ENCODE data around the gene FASN.
A peak's percentile ranks its signal among the peaks of the same experiment; 100 is the strongest.

The FASN gene

DNA sequence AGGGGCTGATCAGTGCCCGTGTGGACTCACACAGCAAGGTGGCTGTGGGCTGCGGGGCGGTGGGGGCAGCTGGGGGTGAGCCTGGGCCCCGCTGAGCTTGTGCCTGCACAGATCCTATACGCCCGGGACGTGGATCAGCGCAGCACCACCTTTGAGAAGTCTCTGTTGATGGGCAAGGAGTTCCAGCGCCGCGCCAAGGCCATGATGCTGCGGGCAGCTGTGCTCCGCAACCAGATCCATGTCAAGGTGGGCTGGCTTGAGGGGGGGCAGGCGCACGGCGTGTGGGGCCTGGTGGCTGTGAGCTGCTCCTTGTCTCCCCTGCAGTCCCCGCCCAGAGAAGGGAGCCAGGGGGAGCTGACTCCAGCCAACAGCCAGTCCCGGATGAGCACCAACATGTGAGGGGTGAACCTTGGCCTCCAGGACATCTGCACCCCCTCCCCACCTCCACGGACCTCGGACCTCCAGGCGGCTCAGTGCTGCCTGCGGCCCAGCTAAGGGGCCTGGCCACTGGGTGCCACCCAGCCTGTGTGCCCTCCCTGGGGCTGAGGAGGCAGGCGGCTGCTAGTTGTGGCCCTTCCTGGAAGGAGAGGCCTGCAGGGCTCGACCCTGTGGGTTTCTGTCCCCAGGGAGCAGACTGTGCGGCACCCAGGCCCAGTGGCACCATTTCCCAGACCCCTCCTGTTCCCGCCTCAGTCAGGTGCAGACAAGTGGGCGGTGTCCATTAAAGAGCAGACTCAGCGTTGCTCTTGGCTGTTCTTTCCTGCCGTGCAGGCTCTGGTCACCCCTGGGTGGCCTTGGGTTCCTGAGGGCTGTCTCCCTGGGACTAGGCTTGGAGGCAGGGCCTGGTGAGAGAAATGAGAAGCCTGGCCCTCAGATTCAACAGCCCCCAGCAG is 41.1 kb downstream of the FASN start:
- no peaks in the 10 kb centered on the region for H3K27me3 ChIP-seq (ENCODE audit: low read depth, low read length)
- peaks cover 0 to 17% of the 10 kb centered on the region in 2 donors for H3K4me1 ChIP-seq (ENCODE audit: control insufficient read depth in 1 of 2, insufficient read depth in 2 of 2, low read length in 2 of 2)
- no peak overlapping the region for H3K4me3 ChIP-seq (ENCODE audit: low read depth in 1 of 2, low read length in 2 of 2)
- H3K36me3 ChIP-seq (ENCODE audit: control insufficient read depth in 1 of 2, insufficient read depth in 2 of 2, low read length in 2 of 2): peaks cover 11 to 81% of the 10 kb centered on the region in 2 donors
- no peak overlapping the region for H3K27ac ChIP-seq (ENCODE audit: low read length)
- no peaks in the 10 kb centered on the region for H3K9me3 ChIP-seq (ENCODE audit: control insufficient read depth in 1 of 2, low read length in 2 of 2)

DNA sequence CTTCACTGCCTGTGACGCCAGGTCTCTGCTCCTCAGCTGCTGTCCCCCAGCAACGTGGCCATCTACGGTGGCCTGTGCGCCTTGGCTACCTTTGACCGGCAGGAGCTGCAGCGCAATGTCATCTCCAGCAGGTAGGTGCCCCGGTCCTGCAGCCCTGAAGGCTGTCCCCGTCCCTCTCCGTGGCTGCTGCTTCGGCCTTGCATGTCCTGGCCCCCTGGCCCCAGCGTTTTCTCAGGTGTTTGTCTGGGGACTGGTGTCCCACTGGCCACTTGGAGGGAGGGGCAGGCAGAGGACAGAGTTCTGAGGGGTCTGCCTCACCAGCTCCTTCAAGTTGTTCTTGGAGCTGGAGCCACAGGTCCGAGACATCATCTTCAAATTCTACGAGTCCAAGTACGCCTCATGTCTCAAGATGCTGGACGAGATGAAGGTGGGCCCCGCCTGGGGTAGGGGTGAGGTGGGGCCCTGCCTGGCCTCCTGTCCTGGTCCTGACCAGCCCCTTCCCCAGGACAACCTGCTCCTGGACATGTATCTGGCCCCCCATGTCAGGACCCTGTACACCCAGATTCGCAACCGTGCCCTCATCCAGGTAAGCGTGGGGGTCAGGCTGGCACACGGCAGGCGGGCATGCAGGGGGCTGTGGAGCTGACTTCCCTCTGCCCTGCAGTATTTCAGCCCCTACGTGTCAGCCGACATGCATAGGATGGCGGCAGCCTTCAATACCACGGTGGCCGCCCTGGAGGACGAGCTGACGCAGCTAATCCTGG is 41.9 kb downstream of the FASN start:
- Histone ChIP-seq H3K36me3 (ENCODE audit: control insufficient read depth in 1 of 2, insufficient read depth in 2 of 2, low read length in 2 of 2) (peaks cover 11 to 74% of the 10 kb centered on the region in 2 donors), H3K27ac (ENCODE audit: low read length) (no peak overlapping the region), H3K27me3 (ENCODE audit: low read depth, low read length) (no peaks in the 10 kb centered on the region)

DNA sequence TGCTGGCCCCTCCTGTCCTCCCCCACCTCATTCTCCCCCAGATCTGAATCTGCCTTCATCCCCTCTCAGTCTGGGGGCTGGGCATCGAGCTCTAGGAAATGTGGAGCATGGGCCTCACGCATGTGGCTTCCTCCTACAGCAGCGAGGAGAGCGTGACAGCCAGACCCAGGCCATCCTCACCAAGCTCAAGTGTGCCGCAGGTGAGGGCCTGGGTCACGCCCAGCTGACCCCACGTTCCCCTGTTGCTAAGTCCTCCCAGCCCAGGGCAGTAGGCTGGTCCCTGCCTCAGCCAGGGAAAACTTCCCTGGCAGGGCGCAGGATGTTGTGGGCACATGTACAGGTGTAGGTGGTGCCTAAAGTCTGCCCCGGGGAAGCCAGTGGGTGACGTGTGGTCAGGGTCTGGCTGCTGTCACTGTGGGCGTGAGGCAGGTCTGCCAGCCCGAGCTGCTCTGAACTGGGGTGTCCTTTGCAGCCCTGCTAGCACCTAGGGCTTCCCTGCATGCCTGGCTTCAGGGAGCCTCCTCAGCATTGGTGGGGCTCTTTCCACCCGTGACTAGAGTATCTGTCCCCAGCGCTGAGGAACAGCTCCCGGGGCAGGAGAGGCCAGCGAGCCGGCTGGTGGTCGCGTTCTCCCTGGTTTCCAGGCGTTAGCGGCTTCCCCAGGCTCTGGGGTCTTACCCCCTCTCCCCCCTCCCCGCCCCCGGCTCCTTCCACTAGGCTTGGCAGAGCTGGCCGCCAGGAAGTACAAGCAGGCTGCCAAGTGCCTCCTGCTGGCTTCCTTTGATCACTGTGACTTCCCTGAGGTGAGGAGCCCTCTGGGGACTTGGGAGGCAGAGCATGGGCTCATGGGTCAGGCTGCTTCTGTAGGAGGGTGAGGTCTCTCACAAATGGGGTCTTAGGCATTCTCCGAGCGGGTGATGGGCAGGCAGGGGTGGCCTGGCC is 42.7 kb downstream of the FASN start:
- Histone ChIP-seq H3K4me1 (ENCODE audit: control insufficient read depth in 1 of 2, insufficient read depth in 2 of 2, low read length in 2 of 2) (peaks cover 0 to 25% of the 10 kb centered on the region in 2 donors), H3K36me3 (ENCODE audit: control insufficient read depth in 1 of 2, insufficient read depth in 2 of 2, low read length in 2 of 2) (peaks cover 8 to 66% of the 10 kb centered on the region in 2 donors), H3K27me3 (ENCODE audit: low read depth, low read length) (no peaks in the 10 kb centered on the region), H3K9me3 (ENCODE audit: control insufficient read depth in 1 of 2, low read length in 2 of 2) (no peaks in the 10 kb centered on the region), H3K27ac (ENCODE audit: low read length) (no peak overlapping the region), H3K4me3 (ENCODE audit: low read depth in 1 of 2, low read length in 2 of 2) (no peak overlapping the region)

More for the DNA sequence above, 41.9 kb downstream of the FASN start:
- Histone ChIP-seq H3K4me1 (ENCODE audit: control insufficient read depth in 1 of 2, insufficient read depth in 2 of 2, low read length in 2 of 2) (peaks cover 0 to 17% of the 10 kb centered on the region in 2 donors), H3K9me3 (ENCODE audit: control insufficient read depth in 1 of 2, low read length in 2 of 2) (no peaks in the 10 kb centered on the region), H3K4me3 (ENCODE audit: low read depth in 1 of 2, low read length in 2 of 2) (no peak overlapping the region)

DNA sequence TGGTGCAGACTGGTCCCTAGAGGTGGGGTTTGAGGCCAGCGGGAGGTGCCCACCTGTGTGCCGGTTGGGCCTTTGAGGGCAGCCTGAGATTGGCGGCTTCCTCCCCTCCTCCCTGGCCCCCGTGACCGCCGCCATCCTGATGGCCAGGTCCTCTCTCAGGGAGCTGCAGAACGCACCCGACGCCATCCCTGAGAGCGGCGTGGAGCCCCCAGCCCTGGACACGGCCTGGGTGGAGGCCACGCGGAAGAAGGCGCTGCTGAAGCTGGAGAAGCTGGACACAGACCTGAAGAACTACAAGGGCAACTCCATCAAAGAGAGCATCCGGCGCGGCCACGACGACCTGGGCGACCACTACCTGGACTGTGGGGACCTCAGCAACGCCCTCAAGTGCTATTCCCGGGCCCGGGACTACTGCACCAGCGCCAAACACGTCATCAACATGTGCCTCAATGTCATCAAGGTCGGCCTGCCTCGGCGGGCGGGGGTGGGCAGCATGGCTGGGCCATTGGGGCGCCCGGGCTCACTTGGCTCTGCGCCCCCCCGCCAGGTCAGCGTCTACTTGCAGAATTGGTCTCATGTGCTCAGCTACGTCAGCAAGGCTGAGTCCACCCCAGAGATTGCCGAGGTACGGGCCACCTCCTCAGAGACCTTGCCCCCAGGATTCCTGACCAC is 43.5 kb downstream of the FASN start:
- Histone ChIP-seq H3K9me3 (ENCODE audit: control insufficient read depth in 1 of 2, low read length in 2 of 2) (no peaks in the 10 kb centered on the region), H3K27ac (ENCODE audit: low read length) (no peak overlapping the region), H3K4me1 (ENCODE audit: control insufficient read depth in 1 of 2, insufficient read depth in 2 of 2, low read length in 2 of 2) (peaks cover 0 to 29% of the 10 kb centered on the region in 2 donors), H3K36me3 (ENCODE audit: control insufficient read depth in 1 of 2, insufficient read depth in 2 of 2, low read length in 2 of 2) (peaks cover under 1 to 65% of the 10 kb centered on the region in 2 donors), H3K27me3 (ENCODE audit: low read depth, low read length) (no peaks in the 10 kb centered on the region), H3K4me3 (ENCODE audit: low read depth in 1 of 2, low read length in 2 of 2) (no peak overlapping the region)

DNA sequence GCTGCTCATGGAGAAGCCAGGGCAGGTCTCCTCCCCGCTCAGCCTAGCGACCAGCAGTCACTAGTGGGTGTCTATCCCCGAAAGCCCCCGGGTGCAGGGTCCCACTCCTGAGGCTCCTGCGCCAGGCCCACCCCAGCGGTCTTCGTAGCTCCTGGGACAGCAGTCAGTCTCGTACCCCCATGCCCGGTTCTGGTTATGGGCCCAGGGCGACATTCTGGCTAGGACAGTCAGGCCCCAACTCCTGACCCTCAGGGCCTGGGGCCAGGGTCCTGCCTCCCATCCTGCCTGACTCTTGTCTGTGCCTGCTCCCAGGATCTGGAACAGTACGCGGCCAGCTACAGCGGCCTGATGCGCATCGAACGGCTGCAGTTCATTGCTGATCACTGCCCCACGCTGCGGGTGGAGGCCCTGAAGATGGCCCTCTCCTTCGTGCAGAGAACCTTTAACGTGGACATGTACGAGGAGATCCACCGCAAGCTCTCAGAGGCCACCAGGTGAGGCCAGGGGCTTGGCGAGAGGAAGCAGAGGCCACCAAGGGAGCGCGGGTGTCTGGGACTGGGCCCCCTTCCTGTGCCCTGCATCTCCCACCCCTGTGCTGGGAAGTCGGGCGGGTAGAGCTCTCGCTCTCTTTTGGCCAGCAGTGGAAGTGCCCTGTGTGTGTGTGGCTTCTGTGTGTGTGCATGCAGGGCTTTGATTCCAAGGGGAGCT is 44.3 kb downstream of the FASN start:
- Histone ChIP-seq H3K27ac (ENCODE audit: low read length) (no peak overlapping the region), H3K4me3 (ENCODE audit: low read depth in 1 of 2, low read length in 2 of 2) (no peak overlapping the region), H3K4me1 (ENCODE audit: control insufficient read depth in 1 of 2, insufficient read depth in 2 of 2, low read length in 2 of 2) (peaks cover 0 to 29% of the 10 kb centered on the region in 2 donors), H3K27me3 (ENCODE audit: low read depth, low read length) (no peaks in the 10 kb centered on the region), H3K9me3 (ENCODE audit: control insufficient read depth in 1 of 2, low read length in 2 of 2) (no peaks in the 10 kb centered on the region), H3K36me3 (ENCODE audit: control insufficient read depth in 1 of 2, insufficient read depth in 2 of 2, low read length in 2 of 2) (peaks cover 0 to 65% of the 10 kb centered on the region in 2 donors)

DNA sequence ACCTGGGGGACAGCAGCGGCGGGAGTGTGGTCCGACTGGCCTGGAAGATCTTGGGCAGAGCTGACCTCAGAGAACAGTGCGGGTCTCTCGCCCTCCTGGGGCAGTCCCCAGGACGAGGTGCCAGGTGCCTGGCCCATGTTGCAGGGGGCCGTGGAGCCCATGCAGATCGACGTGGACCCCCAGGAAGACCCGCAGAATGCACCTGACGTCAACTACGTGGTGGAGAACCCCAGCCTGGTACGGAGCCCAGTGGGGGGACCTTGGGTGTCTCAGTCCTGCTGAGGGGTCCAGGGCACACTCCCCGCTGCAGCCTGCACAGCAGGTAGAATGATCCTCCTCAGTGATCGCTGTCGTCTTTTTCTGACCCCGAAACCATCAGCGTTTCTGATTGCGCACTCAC is 44.9 kb downstream of the FASN start:
- Histone ChIP-seq H3K4me3 (ENCODE audit: low read depth in 1 of 2, low read length in 2 of 2) (peak overlapping the region in 1 of 2 donors; percentile 97), H3K27ac (ENCODE audit: low read length) (no peak overlapping the region), H3K9me3 (ENCODE audit: control insufficient read depth in 1 of 2, low read length in 2 of 2) (no peaks in the 10 kb centered on the region), H3K4me1 (ENCODE audit: control insufficient read depth in 1 of 2, insufficient read depth in 2 of 2, low read length in 2 of 2) (peaks cover 0 to 29% of the 10 kb centered on the region in 2 donors), H3K27me3 (ENCODE audit: low read depth, low read length) (no peaks in the 10 kb centered on the region), H3K36me3 (ENCODE audit: control insufficient read depth in 1 of 2, insufficient read depth in 2 of 2, low read length in 2 of 2) (peaks cover 0 to 68% of the 10 kb centered on the region in 2 donors)

DNA sequence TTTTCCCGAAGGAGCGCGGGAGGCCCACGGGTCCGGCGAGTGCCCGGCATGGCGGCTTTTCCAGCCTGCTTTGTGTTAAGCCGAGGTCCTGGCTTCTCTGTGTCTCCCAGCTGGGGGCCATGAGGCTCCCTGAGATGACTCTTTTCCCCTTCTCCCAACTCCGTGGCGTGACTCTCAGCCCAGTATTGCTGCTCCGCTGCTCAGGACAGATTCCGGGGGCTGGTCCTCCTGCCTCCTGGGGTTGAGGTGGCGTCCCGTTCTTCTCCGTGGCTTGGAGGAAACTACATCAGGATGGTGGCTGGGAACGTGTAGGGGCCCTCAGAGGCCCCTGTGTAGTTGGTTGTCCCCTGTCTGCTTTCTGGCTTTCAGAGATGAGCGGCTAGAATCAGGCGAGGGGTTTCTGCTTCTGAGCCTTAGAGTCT is 45.4 kb downstream of the FASN start:
- no peak overlapping the region for H3K27ac ChIP-seq (ENCODE audit: low read length)
- peaks cover 0 to 68% of the 10 kb centered on the region in 2 donors for H3K36me3 ChIP-seq (ENCODE audit: control insufficient read depth in 1 of 2, insufficient read depth in 2 of 2, low read length in 2 of 2)
- H3K4me1 ChIP-seq (ENCODE audit: control insufficient read depth in 1 of 2, insufficient read depth in 2 of 2, low read length in 2 of 2): peaks cover 0 to 29% of the 10 kb centered on the region in 2 donors
- H3K4me3 ChIP-seq (ENCODE audit: low read depth in 1 of 2, low read length in 2 of 2): peak overlapping the region; percentile 71 to 97
- no peaks in the 10 kb centered on the region for H3K27me3 ChIP-seq (ENCODE audit: low read depth, low read length)
- no peaks in the 10 kb centered on the region for H3K9me3 ChIP-seq (ENCODE audit: control insufficient read depth in 1 of 2, low read length in 2 of 2)

DNA sequence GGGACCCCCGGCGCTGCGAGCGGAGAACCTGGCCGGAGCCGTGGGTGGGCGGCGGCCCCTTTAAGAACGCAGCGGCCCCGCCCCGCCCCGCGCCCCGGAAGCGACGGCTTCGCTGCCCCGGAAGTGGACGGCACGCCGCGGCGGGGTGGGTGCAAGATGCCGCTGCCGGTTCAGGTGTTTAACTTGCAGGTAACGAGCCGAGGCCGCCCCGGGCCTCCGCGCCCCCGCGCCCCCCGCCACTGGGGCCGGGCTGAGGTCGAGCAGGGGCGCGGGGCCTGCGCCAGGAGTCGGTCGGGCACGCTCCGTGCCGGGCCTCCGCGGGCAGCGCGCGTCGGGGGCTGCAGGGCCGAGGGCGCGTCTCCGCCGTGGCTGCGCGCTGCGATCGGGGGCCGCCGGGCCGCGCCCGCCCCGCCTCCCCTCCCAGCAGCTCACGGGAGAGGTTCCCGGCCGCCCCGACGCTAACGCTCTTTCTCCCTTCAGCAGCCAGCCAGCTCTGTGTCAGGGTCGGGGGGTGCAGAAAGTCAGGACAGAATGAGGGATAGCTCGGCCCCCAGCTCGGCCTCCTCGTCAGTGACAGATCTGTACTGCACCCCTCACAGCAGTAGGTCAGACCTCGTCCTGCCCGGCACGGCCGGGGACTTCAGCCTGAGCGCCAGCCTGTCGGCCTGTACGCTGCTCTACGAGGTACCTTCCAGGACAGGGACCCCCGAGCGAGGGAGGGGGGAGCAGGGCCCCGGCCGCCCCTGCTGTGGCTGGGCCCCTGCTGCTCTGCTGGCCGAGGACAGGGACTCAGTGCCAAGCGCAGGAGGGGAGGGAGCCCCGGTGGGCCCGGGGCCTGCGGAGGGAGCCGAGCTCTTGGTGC is 46.0 kb downstream of the FASN start, which contains the start of the genes GPS1 and RFNG:
GPS1 (plus strand) TSS at position 123 of the 862 bp plus-strand sequence; CDS start at position 157, 34 bp downstream.
RFNG (minus strand) TSS at position 36 of the 862 bp plus-strand sequence. CDS start 45 bp downstream, outside the sequence.
- peaks cover 5 to 68% of the 10 kb centered on the region in 2 donors for H3K36me3 ChIP-seq (ENCODE audit: control insufficient read depth in 1 of 2, insufficient read depth in 2 of 2, low read length in 2 of 2)
- peaks cover 0 to 29% of the 10 kb centered on the region in 2 donors for H3K4me1 ChIP-seq (ENCODE audit: control insufficient read depth in 1 of 2, insufficient read depth in 2 of 2, low read length in 2 of 2)
- no peak within 1 kb of the TSS for H3K27ac ChIP-seq (ENCODE audit: low read length)
- H3K4me3 ChIP-seq (ENCODE audit: low read depth in 1 of 2, low read length in 2 of 2): peak within 1 kb of the TSS; percentile 71 to 97
- H3K9me3 ChIP-seq (ENCODE audit: control insufficient read depth in 1 of 2, low read length in 2 of 2): no peaks in the 10 kb centered on the region
- no peaks in the 10 kb centered on the region for H3K27me3 ChIP-seq (ENCODE audit: low read depth, low read length)

Measured in muscle layer of duodenum (tissue), 2 donors.